ENCODE data around the gene PXMP2. TPM values are rescaled to one million over a fixed set of nuclear protein-coding genes. Genes with fewer than 3 reads are reported as not detected.

PXMP2 gene
- polyA plus RNA-seq, 1 donor (not counting 4 experiments of a cell fraction or from before 2014, with no cell fraction given), result 18.0 TPM

- Histone ChIP-seq H3K4me2 (ENCODE audit: control insufficient read depth, extremely low read depth, insufficient read depth, low read depth, low read length) (no peak overlapping the region), H3K4me1 (ENCODE audit: control insufficient read depth, extremely low read depth, insufficient read depth, low read length) (no peaks in the 10 kb centered on the region), H3K9ac (ENCODE audit: control insufficient read depth, extremely low read depth, insufficient read depth, low read length) (no peak overlapping the region), H3K4me3 (ENCODE audit: control insufficient read depth in 2 of 3, extremely low read depth in 1 of 3, insufficient read depth in 2 of 3, low read depth in 1 of 3, low read length in 3 of 3) (no peak overlapping the region), H2AFZ (ENCODE audit: control insufficient read depth, low read length) (no peak overlapping the region), H3K79me2 (ENCODE audit: control insufficient read depth, insufficient read depth, low read length) (peaks cover 81% of the 10 kb centered on the region), H3K9me1 (ENCODE audit: control insufficient read depth, extremely low read depth, insufficient read depth, low read length) (no peaks in the 10 kb centered on the region), H3K36me3 (ENCODE audit: control insufficient read depth in 2 of 2, extremely low read depth in 1 of 2, insufficient read depth in 2 of 2, low read length in 2 of 2) (peaks cover 64 to 71% of the 10 kb centered on the region in 2 experiments), H3K27ac (ENCODE audit: control insufficient read depth, insufficient read depth, low read length) (no peak overlapping the region), H3K27me3 (ENCODE audit: control insufficient read depth, extremely low read depth, insufficient read depth, low read length) (no peaks in the 10 kb centered on the region), H4K20me1 (ENCODE audit: control insufficient read depth, extremely low read depth, insufficient read depth, low read length) (peaks cover 40% of the 10 kb centered on the region), H3K9me3 (ENCODE audit: control insufficient read depth, low read depth, low read length) (no peaks in the 10 kb centered on the region)
- FAIRE-seq (no peak), DNase-seq (ENCODE audit: low read depth, low spot score) (no peak)
- TF ChIP-seq EZH2 (IDR thresholded peaks at IDR 0.05; ENCODE audit: low read length) (no peak), CTCF (optimal IDR thresholded peaks at IDR 0.05 in 1 of 3, IDR thresholded peaks at IDR 0.05 in 1 of 3, conservative IDR thresholded peaks at IDR 0.05 in 1 of 3; ENCODE audit: extremely low read depth in 1 of 3, insufficient read depth in 2 of 3, low read length in 3 of 3) (no peak)
- dilution Hi-C loops (cut with MboI; ENCODE audit: extremely low pct_ligation_motif_present, low sequenced_read_pairs), result no loop called here
These were observed 56.4 kb downstream of the PXMP2 start for GRCh38 chr12:132743831-132744230.

GRCh38 chr12:132746613-132747012, 59.2 kb downstream of the PXMP2 start:
- dilution Hi-C loops (cut with MboI; ENCODE audit: extremely low pct_ligation_motif_present, low sequenced_read_pairs), result no loop called here
- Histone ChIP-seq H3K4me2 (ENCODE audit: control insufficient read depth, extremely low read depth, insufficient read depth, low read depth, low read length) (no peak overlapping the region), H3K4me3 (ENCODE audit: control insufficient read depth in 2 of 3, extremely low read depth in 1 of 3, insufficient read depth in 2 of 3, low read depth in 1 of 3, low read length in 3 of 3) (no peak overlapping the region), H4K20me1 (ENCODE audit: control insufficient read depth, extremely low read depth, insufficient read depth, low read length) (peaks cover 36% of the 10 kb centered on the region), H3K27ac (ENCODE audit: control insufficient read depth, insufficient read depth, low read length) (no peak overlapping the region), H3K79me2 (ENCODE audit: control insufficient read depth, insufficient read depth, low read length) (peaks cover 90% of the 10 kb centered on the region), H3K36me3 (ENCODE audit: control insufficient read depth in 2 of 2, extremely low read depth in 1 of 2, insufficient read depth in 2 of 2, low read length in 2 of 2) (peaks cover 61 to 68% of the 10 kb centered on the region in 2 experiments), H3K27me3 (ENCODE audit: control insufficient read depth, extremely low read depth, insufficient read depth, low read length) (no peaks in the 10 kb centered on the region), H3K9me3 (ENCODE audit: control insufficient read depth, low read depth, low read length) (no peaks in the 10 kb centered on the region), H3K9ac (ENCODE audit: control insufficient read depth, extremely low read depth, insufficient read depth, low read length) (no peak overlapping the region), H3K4me1 (ENCODE audit: control insufficient read depth, extremely low read depth, insufficient read depth, low read length) (no peaks in the 10 kb centered on the region), H2AFZ (ENCODE audit: control insufficient read depth, low read length) (no peak overlapping the region), H3K9me1 (ENCODE audit: control insufficient read depth, extremely low read depth, insufficient read depth, low read length) (no peaks in the 10 kb centered on the region)
- TF ChIP-seq EZH2 (IDR thresholded peaks at IDR 0.05; ENCODE audit: low read length), result no peak
- TF ChIP-seq CTCF (optimal IDR thresholded peaks at IDR 0.05 in 1 of 3, IDR thresholded peaks at IDR 0.05 in 1 of 3, conservative IDR thresholded peaks at IDR 0.05 in 1 of 3; ENCODE audit: extremely low read depth in 1 of 3, insufficient read depth in 2 of 3, low read length in 3 of 3), result no peak
- DNase-seq (ENCODE audit: low read depth, low spot score) (no peak), FAIRE-seq (no peak)
